ENCODE measurements around the gene LRRIQ1. TPM values are rescaled to one million over a fixed set of nuclear protein-coding genes. Genes with fewer than 3 reads are reported as not detected.

The LRRIQ1 gene
- total RNA-seq, 1 donor from 2014 or later, result under 0.01 TPM

DNA sequence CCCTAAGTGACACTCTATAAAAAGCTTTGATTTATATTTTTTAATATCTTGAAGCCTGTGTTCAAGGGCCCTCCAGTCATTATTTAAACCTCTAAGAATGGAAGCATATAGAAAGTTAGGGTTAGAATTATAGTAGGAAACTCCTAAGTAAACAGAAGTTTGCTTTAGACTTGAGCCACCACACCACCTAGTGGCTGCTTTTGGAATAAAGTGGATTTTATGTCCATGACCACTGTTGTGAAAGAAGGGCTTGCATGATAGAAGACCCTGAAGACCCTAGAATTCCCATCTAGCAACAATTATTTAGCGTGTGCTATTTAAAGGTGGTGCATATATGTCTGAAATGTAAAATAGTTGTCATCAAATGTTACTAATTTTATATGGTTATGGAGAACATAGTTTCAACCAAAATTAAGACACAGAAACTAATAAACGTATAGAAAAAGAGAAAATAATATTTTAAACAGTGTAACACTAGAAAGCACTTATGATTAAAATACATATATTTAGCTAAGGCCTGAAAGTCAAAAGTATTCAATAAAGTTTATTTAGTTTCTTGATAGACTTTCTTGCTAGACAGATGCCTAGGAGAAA lies 21.3 kb downstream of the LRRIQ1 start:
- DNase-seq (ENCODE audit: low read depth in 2 of 2), result peak; percentile 63 to 65

DNA sequence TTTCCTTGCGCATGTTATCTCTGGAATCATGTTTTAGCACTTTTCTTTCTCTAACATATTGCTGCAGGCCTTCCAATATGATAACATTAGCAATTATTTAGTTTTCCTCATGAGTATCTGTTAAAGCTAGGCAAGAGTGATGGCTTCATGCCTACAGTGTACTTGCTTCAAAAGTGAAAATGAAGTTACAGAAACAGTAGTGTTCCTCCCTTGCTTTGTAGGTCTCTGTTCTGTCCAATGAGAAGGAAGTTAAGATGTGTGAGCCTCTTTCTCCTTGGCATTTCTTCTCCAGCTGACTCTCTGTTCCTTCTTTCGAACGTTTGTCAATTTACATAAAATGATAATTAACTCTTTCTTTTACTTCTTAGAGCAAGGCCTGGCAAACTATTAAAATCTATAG lies 22.2 kb downstream of the LRRIQ1 start:
- DNase-seq (ENCODE audit: low read depth in 2 of 2), result no peak

- no peak for DNase-seq (ENCODE audit: low read depth in 2 of 2)
These were observed 23.4 kb downstream of the LRRIQ1 start for GRCh38 chr12:85059594-85059993.

GRCh38 chr12:85060916-85061315 lies 24.8 kb downstream of the LRRIQ1 start:
- no peak for DNase-seq (ENCODE audit: low read depth in 2 of 2)

- no peak for DNase-seq (ENCODE audit: low read depth in 2 of 2)
These were observed 29.8 kb downstream of the LRRIQ1 start for GRCh38 chr12:85065837-85066482.

DNA sequence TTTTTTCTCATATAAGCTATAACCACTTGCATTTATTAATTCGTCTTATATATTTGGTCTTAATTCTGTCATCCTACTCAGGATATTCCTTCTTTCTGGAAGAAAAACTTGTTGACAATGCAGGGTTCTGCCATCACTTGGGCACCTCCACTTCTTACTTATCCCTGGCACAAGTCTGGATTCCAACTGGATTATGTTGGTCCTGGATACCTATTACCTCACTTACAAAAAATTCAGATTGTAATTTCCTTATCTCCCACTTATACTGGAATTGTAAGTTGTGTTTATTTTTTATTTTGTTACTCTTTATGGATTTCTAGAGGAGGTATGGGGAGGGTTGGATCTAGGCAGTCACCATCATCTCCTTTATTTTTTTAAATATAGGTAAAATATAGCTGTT lies 36.7 kb downstream of the LRRIQ1 start:
- no peak for DNase-seq (ENCODE audit: low read depth in 2 of 2)

GRCh38 chr12:85076688-85077430 lies 40.7 kb downstream of the LRRIQ1 start:
- DNase-seq (ENCODE audit: low read depth in 2 of 2), result peak; percentile 61 to 77

DNA sequence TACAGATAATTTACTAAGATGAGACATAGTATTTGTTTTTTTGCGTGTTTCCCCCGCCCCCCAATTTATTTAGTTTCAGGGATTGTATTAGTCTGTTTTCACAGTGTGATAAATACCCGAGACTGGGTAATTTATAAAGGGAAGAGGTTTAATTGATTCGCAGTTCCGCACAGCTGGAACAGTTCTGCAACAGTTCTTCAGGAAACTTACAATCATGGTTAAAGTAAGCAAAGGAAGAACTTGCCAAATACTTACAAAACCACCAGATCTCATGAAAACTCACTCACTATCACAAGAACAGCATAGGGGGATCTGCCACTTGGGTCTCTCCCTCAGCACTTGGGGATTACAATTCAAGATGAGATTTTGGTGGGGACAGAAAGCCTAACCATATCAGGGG lies 48.9 kb downstream of the LRRIQ1 start:
- no peak for DNase-seq (ENCODE audit: low read depth in 2 of 2)

DNA sequence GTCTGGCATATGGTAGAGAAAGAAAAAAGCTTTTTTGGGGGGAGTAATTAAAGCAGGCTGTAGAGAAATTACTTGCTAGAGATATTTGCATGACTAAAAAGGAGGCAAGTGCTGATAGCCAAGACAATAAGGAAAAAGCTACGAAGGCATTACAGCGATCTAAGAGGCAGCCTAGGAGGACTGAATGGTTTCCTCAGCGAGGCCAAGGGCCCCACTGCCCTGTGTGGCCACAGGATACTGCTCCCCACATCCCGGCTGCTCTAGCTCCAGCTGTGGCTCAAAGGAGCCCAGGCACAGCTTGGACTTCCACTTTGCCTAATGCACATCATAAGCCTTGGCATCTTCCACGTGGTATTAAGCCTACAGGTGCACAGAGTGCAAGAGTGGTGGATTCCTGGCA lies 53.6 kb downstream of the LRRIQ1 start:
- DNase-seq (ENCODE audit: low read depth in 2 of 2), result no peak

GRCh38 chr12:85092814-85093370 lies 56.7 kb downstream of the LRRIQ1 start:
- DNase-seq (ENCODE audit: low read depth in 2 of 2), result no peak

GRCh38 chr12:85095501-85095900 lies 59.4 kb downstream of the LRRIQ1 start:
- DNase-seq (ENCODE audit: low read depth in 2 of 2), result no peak

DNA sequence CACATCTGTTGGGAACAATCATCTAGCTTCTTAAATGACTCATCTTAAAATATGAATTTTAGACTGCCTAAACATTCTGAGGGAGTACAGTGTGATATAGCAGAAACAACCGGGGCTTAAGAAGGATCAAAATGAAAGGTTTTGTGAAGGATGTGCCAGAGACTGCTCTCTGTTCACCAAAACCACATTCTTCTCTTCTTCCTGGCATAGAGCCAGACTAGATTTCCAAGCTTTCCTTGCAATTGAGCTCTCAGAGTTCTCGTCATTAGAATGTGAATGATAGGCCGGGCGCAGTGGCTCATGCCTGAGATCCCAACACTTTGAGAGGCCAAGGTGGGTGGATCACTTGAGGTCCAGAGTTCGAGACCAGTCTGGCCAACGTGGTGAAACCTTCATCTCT lies 94.5 kb downstream of the LRRIQ1 start:
- no peak for DNase-seq (ENCODE audit: low read depth in 2 of 2)

DNA sequence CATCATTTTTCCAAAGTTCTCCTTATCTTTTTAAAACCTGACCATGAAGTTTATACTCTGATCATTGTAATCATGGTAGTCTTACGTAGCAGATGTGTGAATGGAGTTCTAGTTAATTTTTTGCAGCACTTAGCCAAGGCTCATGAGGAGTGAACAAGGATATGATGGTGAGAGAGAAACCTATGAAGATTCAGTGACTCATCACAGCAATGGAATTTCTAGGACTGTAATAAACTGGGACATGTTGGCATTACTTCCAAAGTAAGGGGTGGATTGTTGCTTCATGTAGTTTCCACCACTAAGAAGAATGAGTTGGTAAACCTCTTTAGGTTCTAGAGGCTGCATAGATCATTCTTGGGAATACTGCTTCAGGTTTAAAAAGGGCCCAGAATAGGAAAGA lies 102.7 kb downstream of the LRRIQ1 start:
- no peak for DNase-seq (ENCODE audit: low read depth in 2 of 2)

- DNase-seq (ENCODE audit: low read depth in 2 of 2), result no peak
These were observed 111.2 kb downstream of the LRRIQ1 start for GRCh38 chr12:85147331-85147730.

DNA sequence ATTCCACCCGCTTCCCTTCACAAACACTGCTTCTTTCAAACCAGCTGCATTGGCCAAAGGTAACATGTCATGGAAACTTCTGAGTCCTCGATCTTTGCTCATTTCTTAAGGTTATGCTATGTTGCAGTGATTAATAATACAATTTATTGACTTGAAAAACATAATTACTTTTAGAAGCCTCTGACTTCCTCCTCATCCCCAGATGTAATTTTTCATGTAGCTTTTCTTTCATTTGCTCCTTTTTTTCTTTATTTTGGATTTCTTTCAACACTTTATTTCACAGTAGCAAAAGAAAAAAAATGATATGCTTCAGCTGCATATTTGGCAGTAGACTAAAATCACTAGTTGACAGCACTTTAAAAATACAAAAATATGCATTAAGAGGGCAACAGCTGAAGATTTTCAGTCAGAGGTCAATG lies 116.2 kb downstream of the LRRIQ1 start:
- DNase-seq (ENCODE audit: low read depth in 2 of 2), result no peak

- DNase-seq (ENCODE audit: low read depth in 2 of 2), result peak; percentile 70 to 73
These were observed 119.6 kb downstream of the LRRIQ1 start for GRCh38 chr12:85155791-85156190.

GRCh38 chr12:85156569-85156968 lies 120.4 kb downstream of the LRRIQ1 start:
- DNase-seq (ENCODE audit: low read depth in 2 of 2), result no peak

DNA sequence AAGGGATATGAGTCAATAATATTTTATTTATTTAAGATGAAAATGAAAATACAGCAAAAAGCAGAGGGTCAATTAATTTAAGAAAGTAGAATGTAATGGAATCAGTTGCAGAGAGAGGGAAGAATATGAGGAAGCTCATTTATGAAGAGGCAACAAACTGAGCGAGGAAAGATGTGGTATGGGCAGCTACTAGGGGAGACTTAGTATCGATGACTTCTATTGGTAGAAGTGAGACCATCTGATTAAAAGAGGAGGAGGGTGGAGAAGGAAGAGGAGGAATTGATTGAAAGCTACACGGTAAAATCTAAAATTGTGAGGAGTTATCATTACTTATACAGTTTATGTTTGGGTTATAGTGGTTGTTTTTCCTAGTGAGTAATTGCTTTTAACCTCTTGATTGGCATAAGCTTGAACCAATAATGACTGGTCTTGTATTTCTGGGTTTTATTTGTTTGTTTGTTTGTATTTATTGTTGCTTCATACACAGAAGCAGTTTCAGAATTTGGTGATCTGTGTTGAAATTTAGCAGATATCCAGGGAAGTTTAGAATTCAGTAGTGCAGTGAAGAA lies 121.0 kb downstream of the LRRIQ1 start:
- DNase-seq (ENCODE audit: low read depth in 2 of 2), result no peak

DNA sequence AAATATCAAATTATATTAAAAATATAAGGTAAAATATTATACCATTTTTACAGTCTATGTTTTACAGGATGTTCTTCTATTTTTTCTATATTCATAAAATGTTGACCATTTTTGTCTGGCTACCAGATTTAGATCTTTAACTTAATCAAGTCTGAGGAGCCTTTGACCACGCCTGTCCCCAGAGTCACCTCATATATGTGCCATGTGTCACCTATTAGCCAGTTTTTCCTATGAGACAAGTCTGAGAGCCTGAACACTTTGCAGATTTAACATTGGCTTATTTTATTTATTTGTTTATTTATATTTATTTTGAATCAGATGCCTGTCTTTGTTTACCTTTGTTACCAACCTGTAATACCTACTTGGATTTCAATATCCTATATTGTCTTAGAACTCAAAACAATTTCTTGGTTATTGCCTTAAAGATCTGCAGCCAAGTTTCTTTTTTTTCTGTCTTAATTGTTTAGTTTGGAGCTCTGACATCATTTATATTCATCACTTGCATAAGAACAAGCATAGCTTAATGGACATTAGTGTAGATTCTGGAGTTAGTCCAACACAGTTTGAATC lies 127.7 kb downstream of the LRRIQ1 start:
- DNase-seq (ENCODE audit: low read depth in 2 of 2), result no peak

- peak; percentile 70 to 94 for DNase-seq (ENCODE audit: low read depth in 2 of 2)
These were observed 143.6 kb downstream of the LRRIQ1 start for GRCh38 chr12:85179680-85180270.

DNA sequence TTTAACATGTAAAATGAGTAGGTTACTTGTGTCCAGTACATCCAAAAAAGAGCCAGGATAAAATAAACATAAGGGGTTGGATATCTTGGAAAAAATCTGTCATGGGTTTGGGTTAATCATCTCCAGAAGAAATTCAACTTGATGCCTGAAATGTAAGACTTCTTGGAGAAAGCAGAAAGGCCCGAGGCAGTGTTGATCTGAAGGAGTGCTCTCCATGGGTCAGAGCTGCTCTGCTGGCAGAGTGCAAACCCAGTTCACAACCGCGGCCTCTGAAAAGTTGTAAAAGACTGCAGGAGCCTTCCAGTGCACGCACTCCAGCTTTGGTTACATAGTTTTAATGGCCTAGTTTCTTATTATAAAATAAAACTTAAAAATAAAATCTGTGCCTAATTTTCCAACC lies 146.5 kb downstream of the LRRIQ1 start:
- no peak for DNase-seq (ENCODE audit: low read depth in 2 of 2)
